Vagina (tissue), 2 donors: Measurements from ENCODE around the gene EIF2B4. TPM values are rescaled to one million over a fixed set of nuclear protein-coding genes. Genes with fewer than 3 reads are reported as not detected.

Experiments
- DNase-seq, 2 donors: peaks; one replicate each; pipeline ENCODE4 v3.0.0-alpha.2; 2017; ENCODE audit errors: extremely low spot score in 2 of 2
- H3K27ac ChIP-seq: fragments of 200-600 bp; sonication (generic); one replicate; pipeline ENCODE4 v1.5.1; 2019
- H3K27me3 ChIP-seq: fragments of 200-600 bp; sonication (generic); one replicate; pipeline ENCODE4 v1.5.1; 2019
- H3K36me3 ChIP-seq, 2 donors: fragments of 200-600 bp; sonication (generic); one replicate each; pipeline ENCODE4 v1.5.1; 2017 to 2019
- H3K4me1 ChIP-seq: fragments of 200-600 bp; sonication (generic); one replicate; pipeline ENCODE4 v1.5.1; 2019
- H3K4me3 ChIP-seq, 2 donors: fragments of 200-600 bp; sonication (generic); 1 replicate in 1 of 2; 2 replicates in 1 of 2; pipeline ENCODE4 v1.5.1; 2016 to 2019
- H3K9me3 ChIP-seq: fragments of 200-600 bp; sonication (generic); one replicate; pipeline ENCODE4 v1.5.1; 2019
- CTCF ChIP-seq, 3 experiments: fragments of 450-650 bp in 2 of 3; fragments of 200-600 bp in 1 of 3; sonication (generic) in 1 of 3; IDR thresholded peaks; one replicate each; pipeline ENCODE4 v1.5.1; 2017 to 2019; ENCODE audit warnings: antibody characterized with exemption in 3 of 3, mild to moderate bottlenecking in 2 of 3, moderate library complexity in 2 of 3
- POLR2A ChIP-seq, 2 donors: fragments of 450-650 bp; IDR thresholded peaks; one replicate each; pipeline ENCODE4 v1.6.1; 2017; ENCODE audit warnings: antibody characterized with exemption in 2 of 2, mild to moderate bottlenecking in 2 of 2, moderate library complexity in 2 of 2
- POLR2AphosphoS5 ChIP-seq, 2 donors: sonication (generic); formaldehyde crosslinking; IDR thresholded peaks; one replicate each; pipeline ENCODE4 v1.9.0; 2017; ENCODE audit warnings: antibody characterized with exemption in 2 of 2, mild to moderate bottlenecking in 2 of 2, low read depth in 1 of 2; ENCODE audit not compliant: insufficient read depth in 1 of 2
- intact Hi-C: fragments of 100-400 bp; cut with DNase I; formaldehyde crosslinking; loops from one replicate; pipeline ENCODE4 v1.15.1; 2023
- total RNA-seq: library from RNA; depleted of rRNA; stranded (reverse); fragments of >200 nt; gene quantifications from one replicate; pipeline ENCODE4 v1.2.3, GENCODE V29; 2016

Gene EIF2B4
- total RNA-seq, 1 donor from 2014 or later, result 37.1 TPM

- Histone ChIP-seq H3K4me3 (peak overlapping the region; percentile 67 to 97), H3K4me1 (peaks cover 30% of the 10 kb centered on the region), H3K9me3 (no peaks in the 10 kb centered on the region), H3K27ac (peak overlapping the region; percentile 80), H3K27me3 (no peaks in the 10 kb centered on the region), H3K36me3 (no peaks in the 10 kb centered on the region)
- intact Hi-C loops, result no loop called here
- no peak for TF ChIP-seq POLR2A (IDR thresholded peaks at IDR 0.05)
- TF ChIP-seq POLR2AphosphoS5 (IDR thresholded peaks at IDR 0.05; ENCODE audit: insufficient read depth in 1 of 2, low read depth in 1 of 2), result no peak
- TF ChIP-seq CTCF (IDR thresholded peaks at IDR 0.05), result no peak
- no peak for DNase-seq
Observed at GRCh38 chr2:27408601-27409320, 38.6 kb upstream of the EIF2B4 start.

GRCh38 chr2:27407798-27408491, 37.8 kb upstream of the EIF2B4 start:
- Histone ChIP-seq H3K36me3 (no peaks in the 10 kb centered on the region), H3K4me3 (peak overlapping the region; percentile 67 to 97), H3K9me3 (no peaks in the 10 kb centered on the region), H3K4me1 (peaks cover 30% of the 10 kb centered on the region), H3K27ac (no peak overlapping the region), H3K27me3 (no peaks in the 10 kb centered on the region)
- intact Hi-C loops, result no loop called here
- no peak for TF ChIP-seq POLR2A (IDR thresholded peaks at IDR 0.05)
- peak in 1 of 3 experiments; percentile 21 for TF ChIP-seq CTCF (IDR thresholded peaks at IDR 0.05)
- DNase-seq, result no peak

GRCh38 chr2:27400348-27401135, 30.4 kb upstream of the EIF2B4 start:
- H3K36me3 ChIP-seq, result no peaks in the 10 kb centered on the region
- TF ChIP-seq CTCF (IDR thresholded peaks at IDR 0.05), result no peak
- H3K9me3 ChIP-seq, result no peaks in the 10 kb centered on the region
- H3K4me3 ChIP-seq, result no peak overlapping the region
- H3K27me3 ChIP-seq, result no peaks in the 10 kb centered on the region
- H3K4me1 ChIP-seq, result peaks cover 13% of the 10 kb centered on the region
- DNase-seq, result no peak
- no peak overlapping the region for H3K27ac ChIP-seq
- intact Hi-C loops, result no loop called here

- Histone ChIP-seq H3K27me3 (no peaks in the 10 kb centered on the region), H3K27ac (no peak overlapping the region), H3K9me3 (no peaks in the 10 kb centered on the region), H3K4me3 (no peak overlapping the region), H3K4me1 (peaks cover 12% of the 10 kb centered on the region), H3K36me3 (no peaks in the 10 kb centered on the region)
- DNase-seq, result no peak
- intact Hi-C loops, result no loop called here
- TF ChIP-seq POLR2A (IDR thresholded peaks at IDR 0.05) (no peak), POLR2AphosphoS5 (IDR thresholded peaks at IDR 0.05; ENCODE audit: insufficient read depth in 1 of 2, low read depth in 1 of 2) (no peak), CTCF (IDR thresholded peaks at IDR 0.05) (no peak)
Observed at GRCh38 chr2:27398962-27399361, 28.8 kb upstream of the EIF2B4 start.
